Right lobe of liver (tissue), 6 donors: ENCODE results near the gene BID. TPM values are rescaled to one million over a fixed set of nuclear protein-coding genes. Genes with fewer than 3 reads are reported as not detected.

Source experiments
- ATAC-seq, 4 donors: fragments of 200-7000 bp; cut with Tn5 transposase; one replicate each; pipeline ENCODE4 v1.9.1; 2020; ENCODE audit warnings: mild to moderate bottlenecking in 4 of 4, moderate library complexity in 4 of 4
- DNase-seq, 3 donors: peaks; one replicate each; pipeline ENCODE4 v3.0.0-alpha.2; 2020
- H3K27ac ChIP-seq, 3 donors: fragments of 200-600 bp; one replicate each; pipeline ENCODE4 v1.8.0; 2022
- H3K27me3 ChIP-seq, 2 donors: fragments of 200-600 bp; one replicate each; pipeline ENCODE4 v1.8.0; 2022
- H3K36me3 ChIP-seq, 4 donors: fragments of 200-600 bp; sonication (generic) in 1 of 4; one replicate each; pipeline versions ENCODE4 v1.5.1 to v1.8.0; 2017 to 2022; ENCODE audit warnings: control low read depth in 1 of 4
- H3K4me1 ChIP-seq, 4 donors: fragments of 200-600 bp; sonication (generic) in 1 of 4; one replicate each; pipeline versions ENCODE4 v1.5.1 to v1.8.0; 2017 to 2022; ENCODE audit warnings: control low read depth in 1 of 4
- H3K4me3 ChIP-seq, 3 donors: fragments of 200-600 bp; one replicate each; pipeline ENCODE4 v1.8.0; 2022
- H3K9me3 ChIP-seq, 4 donors: fragments of 200-600 bp; sonication (generic) in 1 of 4; one replicate each; pipeline versions ENCODE4 v1.5.1 to v1.8.0; 2017 to 2022; ENCODE audit warnings: control low read depth in 1 of 4
- CTCF ChIP-seq, 4 donors: fragments of 200-600 bp in 3 of 4; fragments of 450-650 bp in 1 of 4; IDR thresholded peaks; one replicate each; pipeline versions ENCODE4 v1.5.1 to v1.8.0; 2016 to 2022; ENCODE audit warnings: antibody characterized with exemption in 4 of 4, mild to moderate bottlenecking in 2 of 4
- POLR2A ChIP-seq: fragments of 450-650 bp; IDR thresholded peaks from one replicate; pipeline ENCODE4 v1.6.1; 2017; ENCODE audit warnings: antibody characterized with exemption, mild to moderate bottlenecking
- WGBS: methylation state at CpG from one replicate; pipeline ENCODE4 v1.1.6; 2018; ENCODE audit warnings: low coverage, low lambda C conversion rate; ENCODE audit not compliant: insufficient coverage; ENCODE audit errors: missing lambda C conversion rate; 5-methylcytosine and 5-hydroxymethylcytosine counted together
- intact Hi-C, 2 donors: fragments of 100-400 bp; cut with DNase I; formaldehyde crosslinking; loops; one replicate each; pipeline versions ENCODE4 v1.11.2 to v1.14.1; 2022
- total RNA-seq, 6 experiments: library from RNA; depleted of rRNA in 2 of 6; stranded (reverse); fragments of >200 nt in 2 of 6; fragmentation: NEBNext Ultra II Directional in 3 of 6; extraction: Animal tissue kit (Norgen Biotek cat#: 25700) in 3 of 6; gene quantifications; one replicate each; pipeline versions ENCODE4 v1.1.0 to v1.2.4, GENCODE V29; 2016 to 2023
- donor health status: DM: no; HTN: yes; CAD: no.
- donor health status: DM: no; HTN: no; CAD: no.
- donor health status: DM: no; HTN: no; CAD: no.
- donor health status: DM: no; HTN: yes; CAD: no.
- donor health status: DM: no; HTN: yes; CAD: no.

Gene BID
- total RNA-seq, 6 experiments from 2014 or later: 30.5 to 57.3 (median 36.2) TPM

DNA sequence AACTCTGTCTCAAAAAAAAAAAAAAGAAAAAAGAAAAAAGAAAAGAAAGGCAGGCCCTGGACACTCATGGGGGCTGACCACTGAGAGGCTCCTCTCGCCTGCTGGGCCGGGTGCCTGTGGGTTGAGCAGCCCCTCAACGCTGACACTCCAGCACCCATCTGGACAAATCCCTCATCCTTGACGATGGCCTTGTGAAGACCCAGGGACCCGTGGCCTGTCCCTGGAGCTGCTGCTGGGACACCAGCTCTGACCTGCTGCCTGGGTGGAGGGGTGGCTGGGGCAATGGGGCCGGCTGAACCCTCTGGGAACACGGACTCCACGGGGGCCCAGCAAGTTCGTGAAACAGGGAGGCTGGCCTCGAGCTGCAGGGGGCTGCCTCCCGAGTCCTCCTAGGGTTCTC lies 10.5 kb upstream of the BID start:
- ATAC-seq: no peak
- H3K27ac ChIP-seq: no peak overlapping the region
- H3K4me1 ChIP-seq: peaks cover 0 to 28% (median 4%) of the 10 kb centered on the region in 4 donors
- intact Hi-C loops: loop anchor here (5.0 kb wide), 1 partner anchor 42 kb away; no protein-coding TSS in a partner anchor
- H3K4me3 ChIP-seq: no peak overlapping the region
- TF ChIP-seq POLR2A (no peak), CTCF (IDR thresholded peaks at IDR 0.05) (no peak)
- H3K27me3 ChIP-seq: no peaks in the 10 kb centered on the region
- H3K36me3 ChIP-seq: peaks cover 0 to 4% (median under 1%) of the 10 kb centered on the region in 4 donors
- no peak for DNase-seq
- H3K9me3 ChIP-seq: no peaks in the 10 kb centered on the region
- WGBS: 85% methylated on average over 3 of the region's 11 CpGs

GRCh38 chr22:17783773-17784480 lies 9.7 kb upstream of the BID start:
- peaks cover 0 to 28% (median 4%) of the 10 kb centered on the region in 4 donors for H3K4me1 ChIP-seq
- ATAC-seq (no peak), DNase-seq (peak in 1 of 3 donors; percentile 45)
- no peak overlapping the region for H3K4me3 ChIP-seq
- no peaks in the 10 kb centered on the region for H3K27me3 ChIP-seq
- intact Hi-C loops: loop anchor here in 1 of 2 donors (5.0 kb wide), 1 partner anchor 42 kb away; no protein-coding TSS in a partner anchor
- no peaks in the 10 kb centered on the region for H3K9me3 ChIP-seq
- no peak overlapping the region for H3K27ac ChIP-seq
- H3K36me3 ChIP-seq: no peaks in the 10 kb centered on the region
- WGBS: 83% methylated on average over 11 of the region's 18 CpGs
- TF ChIP-seq CTCF (IDR thresholded peaks at IDR 0.05): no peak
- no peak for TF ChIP-seq POLR2A

DNA sequence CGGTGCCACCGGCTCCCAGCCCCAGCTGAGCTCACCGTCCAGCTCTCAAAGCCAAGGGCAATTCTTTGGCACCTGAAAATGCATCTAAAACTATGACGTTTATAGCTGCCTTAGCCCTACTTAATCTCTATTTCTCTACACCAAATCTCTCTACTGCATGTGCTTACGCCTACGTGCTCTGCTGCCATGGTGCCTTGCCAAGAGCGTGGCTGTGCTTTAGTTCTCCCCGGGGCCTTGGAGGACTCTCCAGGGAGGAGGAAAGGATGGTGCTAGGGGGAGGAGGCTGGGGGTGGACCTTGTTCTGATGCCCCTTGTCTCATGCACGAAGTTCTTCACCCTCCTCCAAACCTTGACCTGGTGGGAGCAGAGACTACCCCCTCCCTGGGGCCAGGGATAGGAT lies 9.0 kb upstream of the BID start:
- ATAC-seq (no peak), DNase-seq (no peak)
- intact Hi-C loops: loop anchor here in 1 of 2 donors (5.0 kb wide), 1 partner anchor 41 kb away; no protein-coding TSS in a partner anchor
- no peak overlapping the region for H3K4me3 ChIP-seq
- 66% methylated on average over 7 of the region's 9 CpGs for WGBS
- H3K9me3 ChIP-seq: no peaks in the 10 kb centered on the region
- no peak for TF ChIP-seq POLR2A
- TF ChIP-seq CTCF (IDR thresholded peaks at IDR 0.05): no peak
- no peaks in the 10 kb centered on the region for H3K27me3 ChIP-seq
- no peak overlapping the region for H3K27ac ChIP-seq
- peaks cover 0 to 28% (median 4%) of the 10 kb centered on the region in 4 donors for H3K4me1 ChIP-seq
- no peaks in the 10 kb centered on the region for H3K36me3 ChIP-seq

GRCh38 chr22:17782621-17783020 lies 8.4 kb upstream of the BID start:
- DNase-seq (no peak), ATAC-seq (no peak)
- WGBS: 91% methylated on average over 4 of the region's 13 CpGs

More at GRCh38 chr22:17782621-17783020, 8.4 kb upstream of the BID start:
- no peak for TF ChIP-seq CTCF (IDR thresholded peaks at IDR 0.05)
- no peak for TF ChIP-seq POLR2A
- Histone ChIP-seq H3K4me1 (peaks cover 0 to 28% (median 4%) of the 10 kb centered on the region in 4 donors), H3K27ac (no peak overlapping the region), H3K27me3 (no peaks in the 10 kb centered on the region), H3K4me3 (no peak overlapping the region), H3K36me3 (no peaks in the 10 kb centered on the region), H3K9me3 (no peaks in the 10 kb centered on the region)
- intact Hi-C loops: loop anchor here in 1 of 2 donors (5.0 kb wide), 1 partner anchor 40 kb away; no protein-coding TSS in a partner anchor
